Skin epidermis (tissue), 12 donors: ENCODE data around the gene TMIGD3.

Experiments used
- H3K27ac ChIP-seq, 21 experiments: fragments of 200-600 bp; sonication (generic) in 11 of 21; one replicate each; pipeline ENCODE4 v1.5.0; 2020; ENCODE audit warnings: mild to moderate bottlenecking in 3 of 21, inconsistent platforms in 2 of 21, moderate library complexity in 2 of 21
- H3K4me3 ChIP-seq, 7 experiments: fragments of 200-600 bp; sonication (generic) in 2 of 7; one replicate each; pipeline ENCODE4 v1.5.0; 2020; ENCODE audit warnings: inconsistent platforms in 2 of 7, mild to moderate bottlenecking in 2 of 7, moderate library complexity in 1 of 7

TMIGD3 gene

DNA sequence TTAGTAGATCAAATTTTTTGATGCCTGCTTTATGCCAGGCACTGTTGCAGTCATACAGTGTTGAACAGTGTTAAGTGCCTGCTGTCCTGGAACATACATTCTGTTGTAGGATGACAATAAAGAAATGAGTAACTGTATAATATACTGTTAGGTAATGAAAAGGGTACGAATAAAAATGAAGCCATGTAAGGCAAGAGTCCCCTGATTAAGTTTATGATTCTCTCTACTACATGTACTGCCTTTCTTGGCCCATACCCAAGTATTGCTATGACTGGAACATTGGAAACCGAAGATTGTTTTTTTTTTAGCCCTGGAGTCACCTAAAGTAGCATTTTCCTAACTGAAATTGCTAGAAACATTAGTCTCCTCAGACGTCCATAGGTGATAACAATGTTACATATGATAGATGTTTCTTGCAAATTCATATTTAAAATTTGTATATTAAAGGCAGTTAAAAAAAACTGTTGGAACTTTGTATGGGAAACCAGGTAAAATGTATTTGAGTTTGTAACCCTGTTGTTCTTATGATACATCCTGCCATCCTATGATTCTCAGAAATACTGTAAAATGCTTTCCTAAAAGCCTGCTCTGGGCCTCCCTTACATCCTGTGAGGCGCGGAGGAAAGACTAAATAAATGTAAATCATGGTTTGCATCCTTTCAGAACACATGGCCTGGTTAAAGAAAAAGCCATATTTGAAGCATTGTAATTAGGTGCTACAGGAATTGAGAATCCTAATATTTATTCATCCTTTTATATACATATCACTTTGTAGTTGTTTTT, 48.4 kb downstream of the TMIGD3 start:
- no peak overlapping the region for H3K27ac ChIP-seq
- H3K4me3 ChIP-seq: no peak overlapping the region

DNA sequence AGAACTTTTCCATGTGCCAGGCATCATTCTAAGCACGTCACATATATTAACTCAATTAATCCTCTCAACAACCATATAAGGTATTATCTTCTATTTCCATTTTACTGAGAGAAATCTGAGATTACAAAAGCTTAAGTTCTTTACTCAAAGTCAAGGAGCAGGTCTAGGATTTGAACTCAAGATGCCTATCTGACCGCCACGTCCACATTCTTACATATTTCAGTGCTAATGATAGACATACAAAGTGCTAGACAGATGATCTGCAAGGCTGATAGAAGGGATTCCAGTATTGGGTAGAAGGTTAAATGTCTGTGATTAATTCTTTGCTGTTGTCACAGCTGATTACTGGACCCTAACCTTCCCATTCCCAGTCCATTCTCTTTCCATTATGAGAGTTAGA, 49.7 kb downstream of the TMIGD3 start:
- Histone ChIP-seq H3K27ac (no peak overlapping the region), H3K4me3 (no peak overlapping the region)

DNA sequence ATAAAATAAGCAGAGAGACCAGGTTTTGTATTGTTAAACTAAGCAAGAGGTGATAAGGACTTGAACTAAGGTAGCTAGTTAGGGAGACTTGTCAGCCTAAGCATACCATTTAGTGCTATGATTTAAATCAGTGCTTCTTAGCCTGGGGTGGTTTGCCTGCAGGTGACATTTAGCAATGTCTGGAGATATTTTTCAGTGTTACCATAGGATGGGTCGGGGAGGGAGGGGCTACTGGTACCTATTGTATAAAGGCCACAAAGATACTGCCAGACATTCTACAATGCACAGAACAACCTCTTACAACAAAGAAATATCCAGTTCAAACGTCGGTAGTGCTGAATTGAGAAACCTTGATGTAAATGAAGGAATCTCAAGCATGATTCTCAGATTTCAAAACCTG, 50.9 kb downstream of the TMIGD3 start:
- Histone ChIP-seq H3K4me3 (no peak overlapping the region), H3K27ac (no peak overlapping the region)

DNA sequence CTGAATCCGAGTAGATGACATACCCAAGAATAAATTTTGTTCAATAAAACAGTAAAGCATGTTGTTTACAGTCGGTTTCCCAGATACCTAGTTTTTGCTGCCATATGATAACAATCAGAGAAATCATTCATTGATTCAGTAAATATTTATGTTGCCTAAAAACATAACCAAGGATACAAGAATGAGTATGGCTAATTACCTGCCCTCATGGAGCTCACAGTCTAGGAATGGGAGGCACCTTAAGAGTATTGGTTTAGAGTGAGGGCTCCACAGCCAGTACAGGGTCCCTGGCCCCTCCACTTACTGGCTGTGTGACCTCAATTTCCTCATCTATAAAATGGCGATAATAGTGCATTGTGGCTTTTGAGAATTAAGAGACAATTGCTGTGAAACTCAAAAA, 53.2 kb downstream of the TMIGD3 start:
- H3K4me3 ChIP-seq: peak overlapping the region; percentile 65 to 97 (median 92)
- H3K27ac ChIP-seq: peak overlapping the region in 13 of 21 experiments; percentile 78 to 97 (median 92)

DNA sequence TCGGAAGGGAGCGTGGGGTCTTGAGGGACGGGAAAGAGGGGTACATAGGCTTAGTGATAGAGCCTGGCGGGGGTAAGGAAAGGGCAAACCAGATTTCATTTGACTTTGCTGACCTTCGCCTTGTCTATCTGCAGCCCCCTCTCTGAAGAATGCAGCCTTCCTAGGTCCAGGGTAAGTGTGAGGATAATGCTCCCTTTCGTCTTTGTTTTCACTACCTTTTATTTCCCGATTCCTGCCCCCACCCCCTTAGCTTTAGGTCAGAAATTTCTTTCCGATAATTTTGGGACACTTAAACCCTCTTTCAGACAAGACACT, 53.8 kb downstream of the TMIGD3 start:
- peak overlapping the region; percentile 65 to 97 (median 92) for H3K4me3 ChIP-seq

DNA sequence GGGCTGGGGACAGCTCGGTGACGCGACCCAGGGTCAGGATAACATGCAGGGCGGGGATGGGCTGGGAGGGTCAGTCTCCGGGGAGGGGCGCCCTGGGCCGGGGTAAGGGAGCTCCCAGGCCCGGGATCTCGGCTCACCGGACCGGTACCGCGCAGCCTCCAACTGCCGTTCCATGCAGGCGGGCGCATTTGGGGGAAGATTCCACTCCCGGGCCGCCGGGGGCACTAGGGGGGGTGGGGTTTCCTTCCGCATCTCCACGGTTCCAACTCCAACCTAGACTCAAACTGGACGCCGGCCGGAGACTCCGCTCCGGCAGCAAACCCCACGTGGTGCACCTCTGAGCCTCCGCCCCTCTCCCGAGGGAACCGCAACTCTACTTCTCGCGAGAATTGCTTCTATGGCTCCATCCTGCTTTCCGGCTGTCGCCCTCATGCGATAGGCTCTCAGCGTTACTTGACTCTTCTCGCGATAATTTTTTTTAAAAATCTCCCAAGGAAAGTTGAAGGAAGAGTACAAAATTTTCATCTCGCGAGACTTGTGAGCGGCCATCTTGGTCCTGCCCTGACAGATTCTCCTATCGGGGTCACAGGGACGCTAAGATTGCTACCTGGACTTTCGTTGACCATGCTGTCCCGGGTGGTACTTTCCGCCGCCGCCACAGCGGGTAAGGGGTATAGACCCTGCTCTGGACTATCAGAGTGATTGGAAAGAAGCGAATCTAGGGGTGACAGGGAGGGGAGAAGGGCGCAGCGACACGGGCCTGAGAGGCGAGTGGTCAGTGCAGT, 54.3 kb downstream of the TMIGD3 start, which contains the start of the genes ATP5PB and WDR77:
Gene ATP5PB, plus strand, starts transcription at position 547 of the 785 bp plus-strand sequence. Its CDS starts 78 bp downstream, at position 625.
Gene WDR77, minus strand, starts transcription at position 339 of the 785 bp plus-strand sequence. Its CDS starts 87 bp downstream, at position 252.
- Histone ChIP-seq H3K4me3 (peak within 1 kb of the TSS; percentile 65 to 97 (median 92)), H3K27ac (peak within 1 kb of the TSS; percentile 32 to 97 (median 91))

More for the DNA sequence above, 53.8 kb downstream of the TMIGD3 start:
- H3K27ac ChIP-seq: peak overlapping the region; percentile 32 to 97 (median 91)

DNA sequence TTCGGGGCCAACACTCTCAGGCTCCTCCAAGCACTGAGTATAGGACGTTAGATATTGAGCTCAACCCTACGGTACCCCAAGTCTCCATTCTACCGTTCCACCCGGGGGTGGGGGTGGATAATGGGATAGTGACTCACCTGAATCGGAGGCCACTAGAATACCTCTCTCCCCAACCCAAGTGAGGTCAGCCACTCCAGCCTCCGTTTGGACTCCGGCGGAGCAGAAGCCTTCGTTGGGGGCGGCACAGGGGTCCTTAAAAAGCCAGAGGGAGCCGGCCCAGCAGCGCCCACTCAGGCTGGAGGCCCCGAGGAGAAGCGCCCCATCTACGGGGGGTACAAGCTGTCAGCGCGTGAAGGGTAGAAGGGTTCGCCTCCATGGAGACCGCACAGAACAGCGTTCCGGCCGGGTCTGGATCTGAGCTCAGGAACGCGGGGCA, 54.9 kb downstream of the TMIGD3 start:
- peak overlapping the region; percentile 65 to 97 (median 92) for H3K4me3 ChIP-seq
- H3K27ac ChIP-seq: peak overlapping the region; percentile 31 to 97 (median 91)

DNA sequence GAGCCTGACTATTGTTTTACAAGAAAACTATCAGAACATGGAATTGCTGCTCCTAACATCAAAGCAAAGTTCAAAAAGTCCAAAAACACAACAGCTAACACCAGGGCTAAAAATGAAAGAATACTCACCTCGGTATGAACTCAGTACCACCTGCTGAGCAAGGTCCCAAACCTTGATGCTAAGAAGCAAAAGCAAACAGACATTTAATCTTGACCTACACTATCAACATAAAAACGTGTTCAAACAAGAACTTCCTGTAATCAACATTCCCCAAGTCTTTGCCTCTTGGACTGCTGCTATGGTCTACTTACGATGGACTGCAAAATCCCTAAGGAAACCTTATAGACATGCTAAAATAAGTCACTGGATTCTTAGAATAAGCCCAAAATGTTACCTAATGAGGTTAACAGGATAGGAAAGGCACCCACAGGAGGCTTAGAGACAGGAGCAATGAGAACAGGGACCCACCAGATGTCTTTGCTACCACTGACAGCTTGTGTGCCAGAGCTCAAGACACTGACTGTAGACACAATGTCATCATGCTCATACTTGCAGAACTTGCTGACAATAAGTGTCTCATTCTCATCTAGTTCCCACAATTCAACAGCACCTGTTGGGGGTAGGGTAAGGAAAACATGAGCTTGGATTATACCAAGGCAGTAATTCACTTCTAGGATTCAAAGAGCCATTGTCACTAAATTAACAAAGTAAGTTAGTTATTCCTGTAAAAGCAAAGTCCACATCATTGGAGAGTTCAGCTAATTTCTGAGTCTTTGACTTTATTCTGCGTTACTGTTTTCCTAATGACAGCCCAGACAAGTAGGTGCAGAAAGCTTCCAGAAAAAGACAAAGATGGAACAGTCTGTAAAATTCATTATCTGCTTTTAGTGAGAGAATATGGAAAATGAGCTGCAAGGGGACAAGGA, 56.2 kb downstream of the TMIGD3 start:
- Histone ChIP-seq H3K27ac (peak overlapping the region in 2 of 21 experiments; percentile 87 to 92), H3K4me3 (peak overlapping the region in 1 of 7 experiments; percentile 91)

DNA sequence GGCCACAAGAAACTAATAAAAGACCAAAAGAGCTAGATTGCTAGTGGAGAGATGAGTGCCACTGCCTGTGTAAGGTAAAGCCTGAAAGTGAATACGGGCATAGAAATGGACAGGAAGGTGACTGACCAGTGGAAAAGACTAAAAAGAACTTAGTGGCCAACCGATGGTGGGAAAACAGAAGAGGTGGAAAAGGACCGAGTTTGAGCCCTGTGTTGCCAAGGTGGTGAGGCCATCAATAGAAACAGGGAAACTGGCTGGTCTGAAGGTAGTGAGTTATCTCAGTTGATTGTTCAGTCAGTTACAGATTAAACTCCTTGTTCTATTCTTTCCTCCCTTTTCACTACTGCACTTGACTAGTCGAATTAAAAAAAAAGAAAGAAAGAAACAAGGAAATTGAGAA, 56.9 kb downstream of the TMIGD3 start:
- no peak overlapping the region for H3K4me3 ChIP-seq
- H3K27ac ChIP-seq: no peak overlapping the region

DNA sequence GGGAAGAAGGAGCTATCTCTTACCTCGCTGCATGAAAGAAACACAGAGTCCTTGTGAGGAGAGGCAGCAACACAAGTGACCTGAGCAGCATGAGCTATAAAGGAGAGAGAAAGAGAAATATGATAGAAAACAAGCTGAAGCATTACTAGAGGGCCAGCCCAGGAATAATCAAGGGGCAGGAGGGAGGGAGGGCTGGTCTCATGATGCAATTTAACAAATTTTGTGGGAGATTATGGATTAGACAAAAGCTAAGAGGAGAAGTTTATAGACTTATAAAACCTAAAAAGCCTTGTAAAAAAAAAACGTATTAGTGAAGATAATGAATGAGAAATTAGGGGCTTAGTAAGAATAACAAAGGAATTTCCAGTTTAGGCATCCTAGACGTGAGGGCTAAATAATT, 59.4 kb downstream of the TMIGD3 start:
- Histone ChIP-seq H3K4me3 (no peak overlapping the region), H3K27ac (no peak overlapping the region)

DNA sequence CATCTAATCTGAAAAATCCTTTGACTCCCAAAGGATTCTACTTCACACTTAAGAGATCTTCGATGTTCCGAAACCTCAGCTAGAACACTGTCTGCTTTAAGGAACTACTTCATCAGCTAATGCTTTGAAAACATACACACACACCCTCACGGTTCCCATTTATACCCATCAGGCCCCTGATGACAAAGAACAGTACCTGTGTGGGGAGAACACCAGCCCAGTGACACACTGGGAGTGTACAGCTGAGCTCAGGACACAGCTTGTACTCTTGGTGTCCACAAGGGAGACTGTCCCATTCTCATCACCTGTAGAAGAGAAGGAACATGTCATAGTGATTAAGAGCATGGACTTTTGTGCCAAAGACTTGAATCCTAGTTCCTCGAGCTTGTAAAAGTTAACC, 61.0 kb downstream of the TMIGD3 start:
- no peak overlapping the region for H3K27ac ChIP-seq
- H3K4me3 ChIP-seq: no peak overlapping the region

DNA sequence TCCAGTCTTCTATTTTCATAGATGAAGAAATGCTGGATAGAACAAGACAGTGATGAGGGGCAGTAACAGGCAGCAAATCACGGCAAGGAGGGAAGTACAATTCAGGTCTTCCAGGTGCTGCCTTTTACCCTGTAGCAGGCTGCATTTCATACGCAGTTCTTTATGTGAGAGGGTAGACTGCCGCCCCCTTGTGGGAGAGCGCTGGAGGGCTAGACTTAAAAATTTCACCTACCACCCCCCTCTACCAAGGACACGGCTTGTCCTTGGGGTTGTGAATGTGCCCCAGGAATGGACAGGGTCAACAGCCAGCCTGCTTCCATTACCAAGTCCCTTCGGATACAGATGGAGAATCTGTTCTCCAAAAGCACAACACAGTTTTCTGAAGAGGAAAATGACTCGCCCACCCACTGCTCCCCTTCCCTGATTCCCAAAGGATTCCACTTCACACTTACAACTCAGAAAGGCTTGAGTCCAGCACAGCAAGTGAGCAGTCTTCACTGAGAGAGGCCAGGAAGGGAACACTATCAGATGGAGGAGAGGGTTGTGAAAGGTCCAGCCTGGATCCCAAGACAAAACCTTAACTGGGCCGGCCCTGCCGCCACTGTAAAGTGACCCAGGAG, 61.8 kb downstream of the TMIGD3 start:
- H3K27ac ChIP-seq: no peak overlapping the region
- no peak overlapping the region for H3K4me3 ChIP-seq

DNA sequence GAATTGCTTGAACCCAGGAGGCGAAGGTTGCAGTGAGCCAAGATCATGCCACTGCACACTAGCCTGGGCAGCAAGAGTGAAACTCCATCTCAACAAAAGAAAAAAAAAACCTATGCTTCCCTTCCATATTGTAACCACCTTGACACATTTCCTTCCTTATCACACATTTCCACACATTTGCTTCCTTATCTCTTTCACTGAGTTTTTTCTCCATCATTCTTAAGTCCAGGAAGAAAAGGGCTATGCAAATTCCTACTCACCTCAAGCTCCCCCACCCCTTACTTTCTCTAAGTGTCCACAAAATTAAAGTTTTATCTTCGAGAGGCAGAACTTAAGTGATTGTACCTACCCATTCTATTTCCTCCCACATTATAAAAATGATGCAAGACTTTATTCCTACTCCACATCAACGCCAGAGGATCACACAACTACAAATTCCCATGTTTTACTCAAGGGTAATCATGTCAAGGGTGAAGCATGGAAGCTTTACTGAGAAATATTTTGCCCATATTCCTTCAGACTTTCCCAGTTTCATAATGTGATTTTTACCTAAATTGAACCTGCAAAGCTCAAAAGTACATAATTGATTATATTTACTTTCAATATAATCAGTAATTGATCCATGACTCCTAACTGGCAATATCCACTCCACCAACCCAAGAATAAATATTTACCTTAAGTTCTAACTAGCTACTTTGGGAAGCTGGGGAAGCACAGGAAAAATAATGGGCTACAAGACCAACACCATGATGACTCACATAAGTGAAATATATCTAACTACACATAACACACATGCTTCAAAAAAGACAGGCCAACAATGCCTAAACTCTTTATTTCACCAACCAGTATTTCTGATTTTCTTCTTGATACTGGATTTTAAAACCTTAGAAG, 63.7 kb downstream of the TMIGD3 start:
- Histone ChIP-seq H3K27ac (no peak overlapping the region), H3K4me3 (no peak overlapping the region)

DNA sequence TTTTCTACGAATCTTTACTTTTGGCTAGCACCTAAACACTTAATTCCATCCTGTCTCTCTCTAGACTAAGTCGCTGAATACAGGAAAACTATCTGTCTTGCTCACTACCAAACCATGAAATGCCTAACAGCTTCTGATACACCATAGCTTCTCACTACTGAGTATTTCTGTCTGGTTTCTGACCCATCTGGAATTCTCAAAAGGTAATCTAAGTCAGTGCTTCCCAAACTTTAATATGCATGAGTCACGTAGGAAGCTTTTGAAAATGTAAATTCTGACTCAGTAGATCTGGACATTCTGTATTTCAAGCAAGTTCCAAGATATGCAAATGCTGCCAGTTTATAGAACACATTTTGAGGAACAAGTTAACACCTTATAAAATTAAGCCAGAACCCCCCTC, 66.7 kb downstream of the TMIGD3 start:
- no peak overlapping the region for H3K4me3 ChIP-seq
- H3K27ac ChIP-seq: no peak overlapping the region
